NCI-H187 (cell line): Measurements from ENCODE around the gene GALNT10.

Source experiments
- DNase-seq, 2 experiments: peaks; one replicate each; lab custom pipeline; 2025; lab: John Stamatoyannopoulos, UW

Gene GALNT10

DNA sequence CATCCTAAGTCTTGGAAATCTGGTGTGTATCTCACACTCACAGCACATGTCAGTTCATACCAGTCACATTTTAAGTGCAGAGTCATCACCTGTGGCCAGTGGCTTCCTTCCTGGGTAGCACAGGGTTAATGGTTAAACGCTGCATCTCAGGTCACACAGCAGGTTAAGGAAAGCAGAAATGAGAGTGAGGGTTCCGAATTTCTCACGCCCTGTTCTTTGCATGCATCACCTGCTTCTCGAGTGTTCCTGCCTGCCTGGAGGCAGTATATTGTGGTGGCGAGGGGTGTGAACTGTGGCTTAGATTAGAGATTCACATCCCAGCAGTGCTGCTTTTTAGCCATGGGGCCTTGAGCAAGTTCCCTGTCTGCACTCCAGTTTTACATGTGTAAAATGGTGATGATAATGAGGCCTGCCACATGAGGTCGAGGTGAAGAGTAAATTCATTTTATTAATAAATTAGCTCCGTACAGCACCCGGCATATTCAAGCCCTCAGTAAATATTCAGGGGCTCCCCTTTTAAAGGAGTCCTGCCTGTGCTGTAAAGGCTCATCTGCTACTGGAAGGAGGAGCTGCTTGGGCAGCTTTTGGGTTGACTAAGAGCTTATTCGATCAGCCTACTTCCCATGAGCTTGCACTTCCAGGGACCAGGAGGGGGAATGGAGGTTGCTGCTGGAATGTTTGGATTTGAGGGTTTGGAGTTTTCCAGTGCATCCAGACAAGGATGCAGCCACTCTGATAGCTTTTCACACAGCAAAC is 194.1 kb downstream of the GALNT10 start:
- DNase-seq: peak; percentile 36 to 53

DNA sequence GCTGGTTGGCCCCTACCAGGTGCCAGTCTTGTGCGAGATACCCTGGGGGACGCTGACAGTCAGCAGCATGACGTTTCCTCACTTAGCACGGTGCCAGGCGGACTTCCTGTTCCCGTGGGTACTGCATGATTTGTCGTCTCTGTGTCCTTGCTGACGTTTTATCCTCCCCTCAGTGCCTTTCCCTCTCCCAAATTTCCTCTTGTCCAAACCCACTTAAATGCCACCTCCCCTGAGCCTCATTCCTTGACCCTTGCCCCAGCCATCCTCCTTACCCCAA is 194.6 kb downstream of the GALNT10 start:
- no peak for DNase-seq

DNA sequence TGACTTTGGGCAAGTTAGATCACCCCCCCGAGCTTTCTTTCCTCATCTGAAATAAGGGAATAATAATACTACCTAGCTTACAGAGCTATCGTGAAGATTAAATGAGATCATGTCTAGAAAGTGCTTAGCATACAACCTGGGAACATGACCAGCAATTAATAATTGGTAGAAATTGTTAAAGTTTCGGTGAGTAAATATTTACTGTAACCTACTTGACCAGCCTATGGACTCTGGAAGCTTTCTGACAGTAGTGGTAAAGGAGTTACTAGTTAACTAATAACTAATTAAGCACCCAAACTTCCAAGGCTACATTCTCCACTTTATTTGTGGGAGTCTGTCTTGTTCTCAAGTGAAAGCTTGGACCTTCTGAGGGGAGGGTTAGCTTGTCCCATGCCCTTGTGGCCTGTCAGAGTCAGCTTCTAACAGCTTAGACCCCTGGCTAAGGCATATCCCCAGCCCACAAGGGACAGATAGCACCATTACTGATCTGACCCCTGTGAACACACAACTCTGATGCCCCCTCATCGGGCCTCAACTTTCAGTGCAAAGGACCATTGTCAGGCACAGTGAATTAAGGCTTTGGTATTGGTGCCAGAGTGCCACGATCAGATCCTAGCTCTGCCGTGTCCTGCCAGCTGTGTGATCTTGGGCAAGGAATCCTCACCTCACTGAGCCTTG is 196.6 kb downstream of the GALNT10 start:
- no peak for DNase-seq

DNA sequence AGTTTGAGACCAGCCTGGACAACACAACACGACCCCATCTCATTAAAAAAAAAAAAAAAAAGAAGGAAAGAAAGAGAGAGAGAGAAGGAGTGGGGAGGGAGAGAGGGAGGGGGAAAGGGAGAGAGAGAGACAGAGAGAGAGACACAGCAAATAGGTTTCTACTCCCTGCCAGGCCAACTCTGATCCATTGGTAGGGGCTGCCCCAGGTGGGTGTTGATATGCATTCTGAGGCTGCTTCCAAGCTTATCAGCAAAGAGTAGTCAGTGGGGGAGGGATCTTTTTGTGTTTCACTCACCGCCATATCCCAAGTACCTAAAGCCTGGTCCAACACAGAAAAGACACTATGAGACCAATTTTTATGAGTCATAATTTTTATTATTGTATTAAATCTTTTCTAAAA is 198.3 kb downstream of the GALNT10 start:
- no peak for DNase-seq

DNA sequence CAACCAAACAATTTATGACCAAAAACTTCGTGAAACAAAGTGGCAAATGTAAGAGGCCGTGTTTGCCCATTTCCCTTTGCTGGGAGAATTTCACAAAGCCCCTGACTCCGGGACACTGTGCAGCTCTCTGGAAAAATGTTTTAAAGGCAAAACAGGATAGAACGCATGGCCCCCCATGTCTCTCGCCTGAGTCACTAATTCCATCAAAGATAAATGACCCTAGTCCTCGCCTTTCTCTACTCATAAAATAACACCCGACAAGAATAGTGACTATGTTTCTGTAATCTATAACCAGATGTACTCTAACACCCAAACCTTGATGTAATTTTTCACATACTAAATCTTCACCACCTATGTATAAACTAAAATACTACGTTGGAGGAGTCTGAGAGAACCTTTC is 199.6 kb downstream of the GALNT10 start:
- DNase-seq: no peak

DNA sequence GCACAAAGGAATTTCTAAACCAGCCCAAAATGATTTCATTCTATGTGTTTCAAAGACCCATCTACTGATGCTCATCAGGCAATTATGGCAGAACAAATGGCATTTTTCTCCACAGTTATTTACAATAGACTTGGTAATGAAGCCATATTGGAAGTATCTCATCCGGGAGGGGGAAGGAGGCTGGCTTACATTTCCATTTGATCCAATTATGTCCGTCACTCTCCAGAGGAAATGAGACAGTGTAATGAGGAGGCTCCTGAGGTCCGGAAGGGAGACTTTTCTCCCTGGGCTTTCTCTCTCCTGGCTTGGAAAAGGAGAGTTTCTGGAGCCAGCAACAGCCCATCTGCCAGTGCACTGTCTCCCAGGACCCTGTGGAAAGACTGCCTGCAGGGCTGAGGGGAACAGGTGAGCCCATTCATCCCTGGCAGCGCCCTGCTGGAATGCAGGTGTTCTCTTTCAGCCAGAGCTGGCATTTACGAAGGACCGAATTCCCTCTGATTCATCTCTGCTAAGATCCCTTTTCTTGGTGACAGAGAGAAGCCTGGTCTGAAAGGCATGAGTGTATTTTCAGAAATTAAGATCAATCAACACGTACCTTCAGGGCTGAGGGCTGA is 200.3 kb downstream of the GALNT10 start:
- DNase-seq: no peak

GRCh38 chr5:154391788-154392187 is 201.3 kb downstream of the GALNT10 start:
- DNase-seq: no peak

GRCh38 chr5:154393850-154394249 is 203.3 kb downstream of the GALNT10 start:
- no peak for DNase-seq

DNA sequence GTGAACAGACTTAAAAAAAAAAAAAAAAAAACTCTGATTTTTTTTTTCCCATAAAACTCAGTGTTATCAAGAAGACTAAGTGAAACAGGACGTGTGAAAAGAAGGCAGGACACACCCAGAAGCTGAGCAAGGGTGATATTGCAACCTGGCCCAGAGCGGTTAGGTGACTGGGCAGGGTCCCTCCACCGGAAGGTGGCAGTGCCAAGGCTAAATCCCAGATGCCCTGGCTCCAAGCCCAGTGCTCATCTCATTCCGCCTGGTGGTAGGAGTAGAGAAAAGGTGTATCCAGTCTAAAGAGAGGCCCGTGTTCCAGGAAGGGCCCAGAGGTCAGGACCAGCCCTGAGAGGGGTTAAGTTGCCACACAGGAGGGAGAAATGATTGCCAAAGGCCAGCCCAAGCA is 203.8 kb downstream of the GALNT10 start:
- DNase-seq: no peak

DNA sequence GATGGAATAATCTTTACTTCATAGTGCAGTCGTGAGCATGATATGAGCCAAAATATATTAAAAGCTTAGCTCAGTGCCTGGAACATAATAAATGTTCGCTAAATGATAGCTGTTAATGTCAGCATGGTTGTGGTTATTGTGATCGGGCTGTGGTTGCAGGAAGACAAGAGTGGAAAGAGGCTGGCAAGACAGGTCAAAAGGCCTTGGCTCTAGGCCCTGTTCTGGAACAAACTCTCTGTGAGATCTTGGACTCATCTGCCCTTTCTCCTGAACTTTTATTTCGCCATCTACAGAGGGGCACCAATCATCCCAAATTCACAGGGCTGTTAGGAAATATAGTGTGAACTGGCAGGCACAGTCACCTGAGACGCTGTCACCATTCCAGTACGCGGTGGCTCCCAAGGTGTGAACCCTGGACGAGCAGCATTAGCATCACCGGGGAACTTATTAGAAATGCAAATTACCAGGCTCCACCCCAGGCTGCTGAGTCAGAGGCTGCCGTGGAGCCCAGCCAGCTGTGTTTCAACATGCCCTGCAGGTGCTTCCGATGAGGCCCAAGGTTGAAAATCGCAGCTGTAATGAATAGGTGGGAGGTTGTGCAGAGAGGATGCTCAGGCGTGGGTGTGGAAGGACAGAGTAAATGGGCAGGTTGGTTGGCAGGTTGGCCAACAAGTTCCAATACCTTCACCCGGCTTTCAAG is 205.0 kb downstream of the GALNT10 start:
- DNase-seq: no peak

DNA sequence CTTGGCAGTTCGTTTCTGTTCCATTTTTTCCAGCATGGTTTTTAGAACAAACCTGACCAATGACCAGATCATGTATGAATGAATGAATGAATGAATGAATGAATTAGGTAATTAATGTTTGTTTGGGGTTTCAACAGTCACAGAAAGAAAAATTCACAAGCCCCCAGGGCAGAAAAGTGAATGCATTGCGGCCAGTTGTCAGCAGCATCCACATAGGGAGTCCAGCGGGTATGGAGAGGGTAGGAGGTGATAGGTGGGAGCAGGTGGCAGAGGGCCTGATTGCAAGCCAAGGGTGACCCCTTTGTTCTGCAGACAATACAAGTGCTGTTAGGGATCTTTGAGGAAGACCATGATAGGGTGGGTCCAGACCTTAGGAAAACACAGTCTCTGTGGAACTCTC is 205.6 kb downstream of the GALNT10 start:
- DNase-seq: no peak

DNA sequence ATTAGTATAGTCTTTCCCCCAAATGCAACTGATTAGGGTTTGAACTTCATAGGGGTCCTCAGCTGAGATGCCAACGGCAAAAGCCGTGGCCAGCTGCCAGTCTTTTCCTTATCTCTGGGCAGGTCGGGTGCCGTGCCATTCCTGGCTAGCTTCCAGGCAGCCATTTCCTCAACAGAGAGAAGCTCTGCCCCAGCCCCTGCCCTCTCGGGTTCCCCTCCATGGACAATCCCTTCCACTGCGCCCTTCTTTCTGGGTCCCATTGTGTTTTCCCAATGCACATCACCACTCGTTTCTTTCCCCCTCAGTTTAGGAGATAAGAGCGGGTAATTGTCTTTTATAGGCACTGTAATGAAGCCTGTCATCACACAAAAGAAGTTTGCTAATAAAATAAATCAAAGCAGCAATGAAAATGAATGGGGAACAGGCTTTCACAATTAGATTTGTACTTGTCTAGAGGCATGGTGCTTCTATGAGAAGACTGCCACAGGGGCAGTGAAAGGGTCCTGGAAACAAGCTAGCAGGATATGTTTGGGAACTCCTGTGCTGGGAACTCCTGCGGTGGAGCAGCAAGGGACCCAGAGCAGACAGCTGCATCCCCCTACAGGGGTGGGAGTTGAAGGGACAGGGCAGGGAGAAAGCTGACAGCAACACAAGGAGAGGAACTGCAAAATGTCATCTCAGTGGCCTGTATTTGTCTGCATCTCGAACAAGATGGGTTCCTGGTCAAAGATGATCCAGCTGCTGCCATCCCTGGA is 207.3 kb downstream of the GALNT10 start:
- DNase-seq: no peak

- DNase-seq: no peak
These were observed 210.1 kb downstream of the GALNT10 start for GRCh38 chr5:154400678-154401077.

GRCh38 chr5:154401355-154401754 is 210.8 kb downstream of the GALNT10 start:
- DNase-seq: no peak

DNA sequence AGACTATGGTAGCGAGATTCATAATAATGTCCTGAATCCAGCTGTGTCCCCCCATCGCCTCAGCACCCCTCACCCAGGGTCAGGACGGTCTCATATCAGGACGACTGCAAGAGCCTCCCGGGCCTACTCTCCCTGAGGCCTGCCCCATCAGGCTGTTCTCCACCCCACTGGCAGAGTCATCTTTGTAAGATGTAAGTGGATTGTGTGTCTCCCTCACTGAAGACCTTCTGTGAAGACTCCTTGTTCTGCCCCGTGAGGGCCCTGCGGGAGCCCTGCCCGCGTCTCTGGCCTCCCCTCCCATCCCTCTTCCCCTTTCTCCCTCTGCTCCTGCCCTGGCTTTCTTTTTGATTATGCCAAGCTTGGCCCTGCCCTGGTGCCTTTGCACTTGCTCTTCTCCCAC is 211.4 kb downstream of the GALNT10 start:
- no peak for DNase-seq

DNA sequence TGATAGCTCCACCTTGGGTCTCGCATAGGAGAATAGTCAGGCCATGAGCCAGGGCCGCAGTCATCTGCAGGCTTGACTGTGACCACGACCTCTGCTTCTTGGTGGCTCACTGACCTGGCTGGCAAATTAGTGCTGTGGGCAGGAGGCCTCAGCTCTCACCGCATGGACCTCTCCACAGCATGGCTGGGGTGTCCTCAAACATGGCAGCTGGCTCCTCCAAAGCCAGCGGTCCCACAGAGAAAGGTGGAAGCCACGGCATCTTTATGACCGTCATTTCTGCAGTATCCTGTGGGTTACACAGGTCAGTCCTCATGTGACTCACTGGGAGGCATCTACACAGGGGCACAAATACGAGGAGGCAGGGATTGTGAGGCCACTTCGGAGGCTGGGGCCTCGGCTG is 212.1 kb downstream of the GALNT10 start:
- no peak for DNase-seq

DNA sequence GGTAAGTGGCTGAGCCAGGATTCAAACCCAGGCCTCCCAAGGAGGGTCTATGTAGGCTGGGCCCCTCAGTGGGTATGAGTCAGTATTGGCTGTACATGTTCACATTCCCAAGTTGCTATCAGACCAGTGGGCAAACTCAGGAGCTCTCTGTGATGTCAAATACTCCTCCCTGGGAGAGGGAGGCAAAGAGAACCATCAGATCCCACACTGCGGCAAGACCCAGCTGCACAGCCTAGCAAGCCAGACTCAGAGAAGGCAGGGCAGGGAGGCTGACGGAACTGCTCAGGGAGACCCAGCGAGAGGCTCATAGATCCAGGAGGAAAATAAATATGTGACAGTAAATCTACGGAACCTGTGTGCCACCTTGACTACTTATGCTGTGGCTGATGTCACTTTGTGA is 212.7 kb downstream of the GALNT10 start:
- no peak for DNase-seq

- no peak for DNase-seq
These were observed 213.3 kb downstream of the GALNT10 start for GRCh38 chr5:154403776-154404387.

DNA sequence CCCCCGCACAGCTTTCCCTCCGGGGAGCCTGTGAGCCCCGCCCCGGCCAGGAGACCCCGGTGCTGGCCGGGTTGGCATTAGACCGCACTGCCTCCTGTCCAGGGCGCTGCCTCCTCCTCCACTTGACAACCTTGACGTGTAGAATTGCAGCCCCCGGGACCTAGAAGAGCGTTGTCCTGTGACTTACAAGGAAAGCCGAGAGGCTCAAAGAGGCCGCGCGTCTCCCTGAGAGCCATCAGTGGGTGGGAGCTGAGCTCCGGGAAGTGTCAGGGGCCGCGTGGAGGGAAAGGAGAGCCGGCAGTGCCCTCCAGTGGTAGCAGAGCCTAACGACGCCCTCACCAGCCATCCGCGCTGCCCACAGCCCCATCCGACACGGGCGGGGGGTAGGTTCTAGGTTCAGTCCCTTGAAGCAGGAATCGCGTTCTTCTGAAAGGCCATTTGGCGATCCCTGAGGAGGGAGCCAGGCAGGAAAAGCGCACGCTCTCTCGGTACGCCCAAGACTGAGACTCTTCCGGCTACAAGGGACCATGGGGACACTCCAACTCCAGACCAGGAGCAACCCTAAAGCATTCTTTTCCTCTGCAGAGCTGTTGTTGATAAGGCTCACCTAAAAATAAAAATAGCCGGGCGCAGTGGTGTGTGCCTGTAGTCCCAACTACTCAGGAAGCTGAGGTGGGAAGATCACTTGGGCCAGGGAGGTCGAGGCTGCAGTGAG is 214.7 kb downstream of the GALNT10 start:
- peak; percentile 16 to 42 for DNase-seq

- DNase-seq: peak in 1 of 2 experiments; percentile 27
These were observed 215.7 kb downstream of the GALNT10 start for GRCh38 chr5:154406231-154406630.

- no peak for DNase-seq
These were observed 216.3 kb downstream of the GALNT10 start for GRCh38 chr5:154406826-154407225.
